CD14-positive monocyte (primary cell): ENCODE data around the gene ACOT7. TPM values are rescaled to one million over a fixed set of nuclear protein-coding genes. Genes with fewer than 3 reads are reported as not detected.

Source experiments
- DNase-seq, 3 donors: peaks; one replicate each; pipeline ENCODE4 v3.0.0-alpha.2; 2011 to 2022
- H2AFZ ChIP-seq: 2 replicates; pipeline ENCODE4 v1.6.0; 2012; ENCODE audit warnings: mild to moderate bottlenecking, low read depth, low read length, inconsistent platforms; ENCODE audit not compliant: insufficient read depth, poor library complexity, severe bottlenecking
- H3K27ac ChIP-seq, 2 donors: 1 replicate in 1 of 2; 2 replicates in 1 of 2; pipeline ENCODE4 v1.5.1; 2012 to 2013; ENCODE audit warnings: low read length in 2 of 2, control low read depth in 1 of 2, inconsistent platforms in 1 of 2, low read depth in 1 of 2, mild to moderate bottlenecking in 1 of 2
- H3K27me3 ChIP-seq, 2 donors: one replicate each; pipeline versions ENCODE4 v1.6.0 to v1.6.1; 2011 to 2013; ENCODE audit warnings: low read length in 2 of 2; ENCODE audit not compliant: control insufficient read depth in 2 of 2, insufficient read depth in 2 of 2
- H3K36me3 ChIP-seq, 2 donors: replicated peaks in 1 of 2; 1 replicate in 1 of 2; 2 replicates in 1 of 2; pipeline versions ENCODE4 v1.5.1 to v1.6.1; 2012 to 2013; ENCODE audit warnings: low read length in 2 of 2, control low read depth in 1 of 2, inconsistent platforms in 1 of 2, mild to moderate bottlenecking in 1 of 2; ENCODE audit not compliant: insufficient read depth in 2 of 2, control insufficient read depth in 1 of 2
- H3K4me1 ChIP-seq, 2 donors: 1 replicate in 1 of 2; 2 replicates in 1 of 2; pipeline versions ENCODE4 v1.5.1 to v1.6.1; 2012 to 2013; ENCODE audit warnings: low read length in 2 of 2, control low read depth in 1 of 2, inconsistent platforms in 1 of 2, mild to moderate bottlenecking in 1 of 2, moderate library complexity in 1 of 2; ENCODE audit not compliant: insufficient read depth in 2 of 2, control insufficient read depth in 1 of 2
- H3K4me2 ChIP-seq: replicated peaks from 2 replicates; pipeline ENCODE3; 2012; ENCODE audit warnings: low read length, moderate library complexity, mild to moderate bottlenecking; ENCODE audit not compliant: poor library complexity, severe bottlenecking; ENCODE audit errors: extremely low read depth
- H3K4me3 ChIP-seq, 3 experiments: fragments of 200-600 bp in 1 of 3; sonication (generic) in 1 of 3; replicated peaks in 1 of 3; 1 replicate in 2 of 3; 2 replicates in 1 of 3; pipeline ENCODE4 v1.5.1; 2011 to 2013; ENCODE audit warnings: low read length in 3 of 3, mild to moderate bottlenecking in 3 of 3, control low read depth in 2 of 3, low read depth in 2 of 3, inconsistent platforms in 1 of 3, moderate library complexity in 1 of 3
- H3K79me2 ChIP-seq: 2 replicates; pipeline ENCODE4 v1.6.0; 2012; ENCODE audit warnings: mild to moderate bottlenecking, control low read depth, inconsistent platforms, low read length, moderate library complexity; ENCODE audit not compliant: insufficient read depth
- H3K9ac ChIP-seq: 2 replicates; pipeline ENCODE4 v1.6.0; 2017; ENCODE audit warnings: low read length, mild to moderate bottlenecking; ENCODE audit not compliant: insufficient read depth, poor library complexity, severe bottlenecking
- H3K9me3 ChIP-seq, 2 donors: replicated peaks in 1 of 2; 1 replicate in 1 of 2; 2 replicates in 1 of 2; pipeline versions ENCODE4 v1.5.1 to v1.6.1; 2012 to 2013; ENCODE audit warnings: low read length in 2 of 2, control low read depth in 1 of 2; ENCODE audit not compliant: control insufficient read depth in 1 of 2, insufficient read depth in 1 of 2
- H4K20me1 ChIP-seq: 2 replicates; pipeline ENCODE4 v1.6.0; 2012; ENCODE audit warnings: mild to moderate bottlenecking, low read length, control low read depth, moderate library complexity; ENCODE audit not compliant: insufficient read depth
- H3K27ac Mint-ChIP-seq, 7 donors: one replicate each; pipeline ENCODE4 v1.8.0; 2020; ENCODE audit warnings: mild to moderate bottlenecking in 7 of 7, mixed read lengths in 7 of 7, moderate library complexity in 6 of 7, inconsistent platforms in 2 of 7
- H3K27me3 Mint-ChIP-seq, 3 donors: one replicate each; pipeline ENCODE4 v1.8.0; 2021 to 2022; ENCODE audit warnings: low read depth in 3 of 3, mild to moderate bottlenecking in 3 of 3, mixed read lengths in 3 of 3, moderate library complexity in 3 of 3, inconsistent platforms in 1 of 3
- H3K36me3 Mint-ChIP-seq, 2 donors: one replicate each; pipeline ENCODE4 v1.8.0; 2020; ENCODE audit warnings: mixed read lengths in 2 of 2, inconsistent platforms in 1 of 2, mild to moderate bottlenecking in 1 of 2
- H3K4me1 Mint-ChIP-seq: one replicate; pipeline ENCODE4 v1.8.0; 2020; ENCODE audit warnings: mild to moderate bottlenecking, mixed read lengths
- H3K4me3 Mint-ChIP-seq, 2 donors: one replicate each; pipeline ENCODE4 v1.8.0; 2020; ENCODE audit warnings: mild to moderate bottlenecking in 2 of 2, mixed read lengths in 2 of 2, moderate library complexity in 1 of 2
- H3K9me3 Mint-ChIP-seq, 7 donors: one replicate each; pipeline ENCODE4 v1.8.0; 2020 to 2022; ENCODE audit warnings: mixed read lengths in 7 of 7, mild to moderate bottlenecking in 6 of 7, moderate library complexity in 6 of 7, inconsistent platforms in 2 of 7
- CTCF ChIP-seq: fragments of 200-600 bp; IDR thresholded peaks from one replicate; pipeline ENCODE4 v1.8.0; 2022; ENCODE audit warnings: antibody characterized with exemption, mild to moderate bottlenecking
- whole genome bisulfite sequencing: methylation state at CpG from one replicate; pipeline ENCODE4 v1.1.5; 2013; ENCODE audit warnings: missing lambda C conversion rate; ENCODE audit not compliant: insufficient coverage; 5-methylcytosine and 5-hydroxymethylcytosine counted together
- intact Hi-C, 2 donors: fragments of 100-400 bp; cut with micrococcal nuclease; formaldehyde crosslinking; loops; one replicate each; pipeline versions ENCODE4 v1.15.0 to v1.15.1; 2023
- polyA plus RNA-seq, 3 donors: library from polyadenylated mRNA; depleted of rRNA in 1 of 3; unstranded in 2 of 3; stranded (reverse) in 1 of 3; fragments of 300-500 nt in 2 of 3; fragments of >200 nt in 1 of 3; fragmentation: Illumina TruSeq in 2 of 3; gene quantifications; 1 replicate in 2 of 3; 2 replicates in 1 of 3; pipeline ENCODE4 v1.2.3, GENCODE V29; 2012 to 2021

Gene ACOT7
- polyA plus RNA-seq, 3 donors, result 0.63 to 4.3 (median 1.4) TPM

GRCh38 chr1:6274622-6275139, 118.9 kb downstream of the ACOT7 start:
- Mint-ChIP-seq H3K27me3 (no peaks in the 10 kb centered on the region), H3K36me3 (no peaks in the 10 kb centered on the region), H3K9me3 (no peaks in the 10 kb centered on the region), H3K27ac (no peak overlapping the region), H3K4me1 (no peaks in the 10 kb centered on the region), H3K4me3 (no peak overlapping the region)
- WGBS, result 97% methylated on average over 14 of the region's 16 CpGs
- Histone ChIP-seq H4K20me1 (no peaks in the 10 kb centered on the region), H3K27me3 (no peaks in the 10 kb centered on the region), H3K79me2 (no peaks in the 10 kb centered on the region), H2AFZ (no peak overlapping the region), H3K9me3 (no peaks in the 10 kb centered on the region), H3K36me3 (no peaks in the 10 kb centered on the region), H3K27ac (no peak overlapping the region), H3K9ac (no peak overlapping the region), H3K4me3 (no peak overlapping the region), H3K4me2 (no peak overlapping the region), H3K4me1 (no peaks in the 10 kb centered on the region)
- no peak for DNase-seq
- TF ChIP-seq CTCF, result no peak
- intact Hi-C loops, result no loop called here

GRCh38 chr1:6274102-6274501, 119.5 kb downstream of the ACOT7 start:
- no peaks in the 10 kb centered on the region for H3K27me3 ChIP-seq
- no peak for DNase-seq
- H3K9me3 ChIP-seq, result no peaks in the 10 kb centered on the region
- H3K36me3 ChIP-seq, result no peaks in the 10 kb centered on the region
- no peak overlapping the region for H3K9ac ChIP-seq
- no peak overlapping the region for H3K4me2 ChIP-seq
- no peaks in the 10 kb centered on the region for H3K27me3 Mint-ChIP-seq
- H3K79me2 ChIP-seq, result no peaks in the 10 kb centered on the region
- H3K27ac ChIP-seq, result no peak overlapping the region
- TF ChIP-seq CTCF, result no peak
- no peak overlapping the region for H3K4me3 ChIP-seq
- no peaks in the 10 kb centered on the region for H3K36me3 Mint-ChIP-seq
- H3K27ac Mint-ChIP-seq, result no peak overlapping the region
- whole genome bisulfite sequencing, result 91% methylated on average over 9 of the region's 11 CpGs
- H3K9me3 Mint-ChIP-seq, result no peaks in the 10 kb centered on the region
- H3K4me1 ChIP-seq, result no peaks in the 10 kb centered on the region
- no peak overlapping the region for H3K4me3 Mint-ChIP-seq
- no peaks in the 10 kb centered on the region for H4K20me1 ChIP-seq
- intact Hi-C loops, result no loop called here
- H2AFZ ChIP-seq, result no peak overlapping the region
- no peaks in the 10 kb centered on the region for H3K4me1 Mint-ChIP-seq
